ENCODE results near the gene CAMSAP2.

GRCh38 chr1:200740571-200741208 is 2.0 kb downstream of the CAMSAP2 start:
- TF ChIP-seq CTCF (IDR thresholded peaks at IDR 0.05) (no peak), POLR2A (IDR thresholded peaks at IDR 0.05) (no peak)

Measured in esophagus squamous epithelium (tissue), 4 donors.